GM23248 (cell line): ENCODE data around the gene EHD3.

Source experiments
- EZH2 ChIP-seq: fragments of 200-600 bp; sonication (generic); IDR thresholded peaks from 2 replicates; pipeline ENCODE4 v1.6.1; 2018; ENCODE audit warnings: antibody characterized with exemption, mild to moderate bottlenecking; ENCODE audit not compliant: insufficient read depth, poor library complexity, severe bottlenecking
- EZH2phosphoT487 ChIP-seq: fragments of 200-600 bp; sonication (generic); IDR thresholded peaks from 2 replicates; pipeline ENCODE4 v1.6.1; 2018; ENCODE audit warnings: antibody characterized with exemption, moderate library complexity, mild to moderate bottlenecking, low read depth; ENCODE audit not compliant: insufficient read depth

DNA sequence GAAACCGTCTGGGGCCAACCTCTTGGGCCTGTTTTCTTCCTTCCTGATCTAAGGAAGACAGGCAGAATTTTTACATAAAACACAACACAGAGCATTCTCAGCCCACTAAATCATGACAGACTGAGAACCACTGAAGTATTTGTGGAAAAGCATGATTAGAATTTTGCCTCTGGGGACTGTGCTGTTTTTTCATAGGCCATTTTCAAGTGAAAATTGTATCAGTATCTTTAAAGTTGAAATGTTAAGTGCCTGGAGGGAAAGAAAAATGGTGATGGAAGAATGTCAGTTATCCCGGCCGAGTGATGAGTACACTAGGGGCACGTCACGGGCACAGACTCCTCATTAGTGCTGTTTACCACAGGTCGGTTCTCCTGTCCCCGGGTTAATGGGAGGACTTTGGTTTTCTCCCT, 36.9 kb downstream of the EHD3 start:
- TF ChIP-seq EZH2, result no peak
- TF ChIP-seq EZH2phosphoT487, result no peak
